Activated T-cell treated with anti-CD3 and anti-CD28 coated beads, Interleukin-2, amount 50 U/mL, for 1 hour (primary cell): ENCODE data around the gene XRCC6.
"Not testable (repeated sequence)": the region's sequence is repeated elsewhere in the genome, so short reads cannot be mapped to it uniquely, and the experiment has no call there.

Source experiments
- DNase-seq: peaks from one replicate; pipeline ENCODE4 v3.0.0-alpha.2; 2020

Gene XRCC6

GRCh38 chr22:41598891-41599635 is 22.0 kb upstream of the XRCC6 start:
- no peak for DNase-seq

GRCh38 chr22:41600976-41601375 is 20.1 kb upstream of the XRCC6 start:
- DNase-seq = no peak

DNA sequence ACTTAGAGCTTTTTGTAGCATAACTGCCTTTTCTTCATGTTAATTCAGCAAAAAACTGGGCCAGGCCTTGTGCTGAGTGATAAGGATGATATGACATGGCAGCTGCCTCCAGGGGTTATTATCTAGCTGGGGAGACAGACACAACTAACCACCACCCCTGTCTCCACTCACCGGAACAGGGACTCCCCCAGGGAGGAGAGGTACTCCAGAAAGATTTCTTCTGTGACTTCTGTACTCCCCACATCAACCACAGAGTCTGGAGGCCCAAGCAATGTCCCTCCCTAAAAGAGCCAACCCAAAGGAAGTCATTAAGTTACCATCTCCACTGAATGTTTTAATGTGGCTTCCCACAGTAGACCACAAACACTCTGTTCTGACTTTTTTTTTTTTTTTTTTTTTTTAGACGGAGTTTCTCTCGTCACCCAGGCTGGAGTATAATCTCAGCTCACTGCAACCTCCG is 17.2 kb upstream of the XRCC6 start:
- peak; percentile 46 for DNase-seq

DNA sequence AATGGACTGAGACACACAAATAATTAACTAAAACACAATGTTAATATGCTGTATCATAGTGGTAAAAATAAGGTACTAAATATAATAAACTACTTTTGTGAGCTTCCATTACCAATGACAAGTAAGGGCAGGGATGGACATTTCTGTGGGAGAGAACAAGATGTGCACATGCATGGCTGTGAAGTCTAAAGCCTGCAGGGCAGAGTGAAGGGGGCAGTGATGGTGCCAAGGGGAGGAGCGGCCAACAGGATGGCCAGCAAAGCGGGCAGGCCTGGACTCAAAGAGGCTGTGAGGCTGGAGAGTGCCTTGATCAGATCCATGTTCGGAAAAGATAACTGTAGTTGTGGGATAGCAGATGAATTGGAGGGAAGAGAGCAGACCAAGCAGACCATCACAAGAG is 12.7 kb upstream of the XRCC6 start:
- DNase-seq = no peak

DNA sequence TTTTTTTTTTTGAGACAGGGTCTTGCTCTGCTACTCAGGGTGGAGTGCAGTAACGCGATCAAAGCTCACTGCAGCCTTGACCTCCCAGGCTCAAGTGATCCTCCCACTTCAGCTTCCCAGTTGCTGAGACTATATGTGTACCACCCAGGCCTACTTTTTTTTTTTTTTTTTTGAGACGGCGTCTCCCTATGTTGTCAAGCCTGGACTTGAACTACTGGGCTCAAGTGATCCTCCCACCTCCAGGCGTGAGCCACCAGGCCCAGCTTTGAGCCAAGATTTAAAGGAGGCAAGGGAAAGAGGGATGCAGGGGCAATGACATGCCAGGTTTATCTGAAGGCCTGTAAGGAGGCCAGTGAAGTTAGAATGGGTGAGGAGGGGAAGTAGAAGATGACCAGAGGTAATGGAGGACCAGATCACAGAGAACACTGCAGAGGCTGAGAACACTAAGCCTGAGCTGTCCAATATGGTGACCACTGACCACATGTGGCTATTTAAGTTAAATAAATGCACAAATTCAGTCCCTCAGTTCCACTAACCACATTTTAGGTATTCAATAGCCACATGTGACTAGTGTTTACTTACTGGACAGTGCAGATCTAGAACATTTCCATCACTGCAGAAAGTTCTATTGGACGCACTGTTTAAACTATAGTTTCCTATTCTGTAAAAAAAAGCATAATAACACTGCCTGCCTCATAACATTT is 8.3 kb upstream of the XRCC6 start:
- DNase-seq = no peak

DNA sequence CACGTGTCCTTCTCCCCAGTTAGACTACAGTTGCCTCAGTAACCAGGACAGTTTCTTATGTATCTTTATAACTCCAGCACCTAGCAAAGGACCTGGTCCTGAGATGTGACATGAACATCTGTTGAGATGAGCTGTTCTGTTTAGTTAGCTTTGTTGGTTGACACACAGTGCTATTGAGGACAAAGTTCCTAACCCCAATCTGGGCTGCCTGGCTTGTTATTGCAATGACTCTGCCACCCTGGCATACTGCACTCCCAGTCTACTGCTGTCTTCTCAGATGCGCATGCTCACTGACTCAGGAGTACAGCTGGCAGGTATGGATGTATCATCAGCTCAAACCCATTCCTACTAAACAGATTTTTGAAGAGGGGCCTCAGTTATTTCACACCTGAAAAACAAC is 7.6 kb upstream of the XRCC6 start:
- DNase-seq = no peak

GRCh38 chr22:41619979-41620588 is 1.0 kb upstream of the XRCC6 start:
- DNase-seq = peak; percentile 57

- DNase-seq = no peak
Measured at GRCh38 chr22:41620589-41621098, 451 bp upstream of the XRCC6 start, which contains the start of gene DESI1. Gene DESI1, minus strand, starts transcription at chr22:41621043. Its CDS starts 204 bp downstream, at chr22:41620839.

DNA sequence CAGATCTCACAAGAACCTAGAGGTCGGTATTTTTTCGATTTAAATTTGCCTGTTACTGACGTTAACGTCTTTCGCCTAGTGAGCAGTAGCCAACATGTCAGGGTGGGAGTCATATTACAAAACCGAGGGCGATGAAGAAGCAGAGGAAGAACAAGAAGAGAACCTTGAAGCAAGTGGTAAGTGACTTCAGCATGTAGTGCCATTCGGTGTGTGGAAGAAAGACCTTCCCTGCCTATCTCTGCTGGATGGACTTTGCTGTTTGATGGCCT is 750 bp downstream of the XRCC6 start:
- no peak for DNase-seq

GRCh38 chr22:41625577-41625976 is 4.5 kb downstream of the XRCC6 start:
- DNase-seq = no peak

- not testable (repeated sequence) for DNase-seq
Measured at GRCh38 chr22:41631115-41631514, 10.0 kb downstream of the XRCC6 start.

DNA sequence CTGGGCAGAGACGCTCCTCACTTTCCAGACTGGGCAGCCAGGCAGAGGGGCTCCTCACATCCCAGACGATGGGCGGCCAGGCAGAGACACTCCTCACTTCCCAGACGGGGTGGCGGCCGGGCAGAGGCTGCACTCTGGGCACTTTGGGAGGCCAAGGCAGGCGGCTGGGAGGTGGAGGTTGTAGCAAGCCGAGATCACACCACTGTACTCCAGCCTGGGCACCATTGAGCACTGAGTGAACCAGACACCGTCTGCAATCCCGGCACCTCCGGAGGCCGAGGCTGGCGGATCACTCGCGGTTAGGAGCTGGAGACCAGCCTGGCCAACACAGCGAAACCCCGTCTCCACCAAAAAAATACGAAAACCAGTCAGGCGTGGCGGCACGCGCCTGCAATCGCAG is 10.5 kb downstream of the XRCC6 start:
- DNase-seq = not testable (repeated sequence)

DNA sequence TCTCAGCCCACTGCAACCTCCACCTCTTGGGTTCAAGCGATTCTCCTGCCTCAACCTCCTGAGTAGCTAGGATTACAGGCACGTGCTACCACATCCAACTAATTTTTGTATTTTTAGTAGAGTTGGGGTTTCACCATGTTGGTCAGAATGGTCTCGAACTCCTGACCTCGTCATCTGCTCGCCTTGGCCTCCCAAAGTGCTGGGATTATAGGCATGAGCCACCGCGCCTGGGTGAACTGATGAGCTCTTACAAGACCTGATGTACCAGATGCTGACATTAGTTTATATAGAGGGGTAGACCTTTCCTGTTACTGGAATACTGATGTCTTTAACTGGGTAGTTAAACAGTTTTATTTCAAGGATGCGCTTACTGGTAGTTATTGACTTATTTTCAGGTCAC is 13.5 kb downstream of the XRCC6 start:
- DNase-seq = not testable (repeated sequence)

DNA sequence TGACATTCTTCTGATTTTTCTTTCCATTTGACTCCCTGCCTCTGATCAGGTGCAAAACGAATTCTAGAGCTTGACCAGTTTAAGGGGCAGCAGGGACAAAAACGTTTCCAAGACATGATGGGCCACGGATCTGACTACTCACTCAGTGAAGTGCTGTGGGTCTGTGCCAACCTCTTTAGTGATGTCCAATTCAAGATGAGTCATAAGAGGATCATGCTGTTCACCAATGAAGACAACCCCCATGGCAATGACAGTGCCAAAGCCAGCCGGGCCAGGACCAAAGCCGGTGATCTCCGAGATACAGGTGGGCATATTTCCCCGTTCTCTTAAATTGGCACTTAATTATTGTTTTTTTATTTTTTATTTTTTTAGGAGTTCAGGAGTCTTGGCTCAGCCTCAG is 15.4 kb downstream of the XRCC6 start:
- no peak for DNase-seq

DNA sequence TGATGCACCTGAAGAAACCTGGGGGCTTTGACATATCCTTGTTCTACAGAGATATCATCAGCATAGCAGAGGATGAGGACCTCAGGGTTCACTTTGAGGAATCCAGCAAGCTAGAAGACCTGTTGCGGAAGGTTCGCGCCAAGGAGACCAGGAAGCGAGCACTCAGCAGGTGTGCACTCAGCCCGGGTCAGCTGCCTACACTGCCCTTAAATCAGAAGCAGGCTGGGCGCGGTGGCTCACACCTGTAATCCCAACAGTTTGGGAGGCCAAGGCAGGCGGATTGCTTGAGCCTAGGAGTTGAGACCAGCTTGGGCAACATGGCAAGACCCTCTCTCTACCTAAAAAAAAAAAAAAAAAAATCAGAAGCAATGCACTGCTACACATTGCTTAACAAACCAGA is 16.5 kb downstream of the XRCC6 start:
- DNase-seq = not testable (repeated sequence)

GRCh38 chr22:41638124-41638523 is 17.0 kb downstream of the XRCC6 start:
- DNase-seq = no peak

DNA sequence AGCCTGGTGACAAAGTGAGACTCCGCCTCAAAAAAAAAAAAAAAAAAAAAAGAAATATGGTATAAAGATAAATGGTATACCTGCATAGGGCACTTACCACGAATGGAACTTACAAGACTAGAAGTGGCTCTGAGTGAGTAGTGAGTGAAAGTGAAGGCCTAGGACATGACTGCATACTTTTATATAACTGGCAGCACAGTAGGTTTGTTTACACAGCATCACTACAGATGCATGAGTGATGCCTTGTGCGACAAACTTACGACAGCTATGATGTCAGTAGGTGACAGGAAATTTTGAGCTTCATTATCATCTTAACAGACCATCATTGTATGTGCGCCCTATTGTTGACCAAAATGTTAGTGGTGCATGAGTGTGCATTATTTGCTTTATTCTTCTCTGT is 17.7 kb downstream of the XRCC6 start:
- no peak for DNase-seq

- DNase-seq = no peak
Measured at GRCh38 chr22:41641854-41642253, 20.8 kb downstream of the XRCC6 start.

GRCh38 chr22:41642331-41643110 is 21.4 kb downstream of the XRCC6 start:
- DNase-seq = no peak

GRCh38 chr22:41647771-41648170 is 26.7 kb downstream of the XRCC6 start:
- DNase-seq = no peak

DNA sequence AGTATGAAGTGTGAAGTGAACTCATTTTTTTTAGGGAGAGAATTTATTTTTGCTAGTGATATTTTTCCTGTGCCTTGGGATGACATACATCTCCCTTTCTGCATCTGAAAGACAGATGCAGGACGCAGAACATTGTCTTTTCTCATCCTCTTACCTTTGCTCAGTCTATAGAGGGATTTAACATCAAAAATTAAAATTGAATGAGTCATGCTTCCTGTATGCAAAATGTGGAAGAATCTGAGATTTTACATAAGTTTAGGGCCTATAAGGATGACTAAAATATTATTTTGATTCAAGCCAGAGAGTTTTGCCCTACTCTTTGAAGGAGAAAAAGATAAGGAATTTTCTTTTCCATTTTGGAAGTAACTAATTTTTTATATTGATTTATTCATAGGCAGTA is 27.3 kb downstream of the XRCC6 start:
- DNase-seq = no peak

GRCh38 chr22:41650229-41650628 is 29.1 kb downstream of the XRCC6 start:
- DNase-seq = no peak

DNA sequence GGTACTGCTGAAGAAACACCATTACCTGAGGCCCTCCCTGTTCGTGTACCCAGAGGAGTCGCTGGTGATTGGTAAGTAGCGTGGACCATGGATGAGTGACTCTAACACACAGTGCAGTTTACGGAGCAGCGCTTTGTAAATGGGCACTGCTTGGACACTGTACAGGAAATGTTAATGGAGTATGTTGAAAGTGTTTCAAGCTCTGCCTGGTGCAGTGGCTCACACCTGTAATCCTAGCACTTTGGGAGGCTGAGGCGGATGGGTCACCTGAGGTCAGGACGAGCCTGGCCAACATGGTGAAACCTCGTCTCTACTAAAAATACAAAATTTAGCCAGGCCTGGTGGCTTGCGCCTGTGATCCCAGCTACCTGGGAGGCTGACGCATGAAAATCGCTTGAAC is 29.7 kb downstream of the XRCC6 start:
- DNase-seq = no peak
